IMR-90 (cell line): Measurements from ENCODE around the gene LCN12. TPM values are rescaled to one million over a fixed set of nuclear protein-coding genes. Genes with fewer than 3 reads are reported as not detected.
A peak's percentile ranks its signal among the peaks of the same experiment; 100 is the strongest.

Experiments
- ATAC-seq: fragments of 200-7000 bp; cut with Tn5 transposase; 2 replicates; pipeline ENCODE4 v1.9.1; 2020; ENCODE audit warnings: low read depth, mild to moderate bottlenecking, moderate library complexity
- BruUV-seq: library from RNA; stranded (reverse); fragments of 400-500 nt; replicated peaks from 2 replicates; lab custom pipeline; 2021; lab: Mats Ljungman, UMichigan
- CTCF ChIA-PET: fragments of 300-600 bp; formaldehyde crosslinking; extraction: SDS; loops from one replicate; lab custom pipeline; 2021; ENCODE audit warnings: antibody characterized with exemption; lab: Yijun Ruan, JAX
- POLR2A ChIA-PET: fragments of 300-600 bp; sonication (Branson Sonifier 250); formaldehyde crosslinking; loops from one replicate; lab custom pipeline; 2022; ENCODE audit warnings: antibody characterized with exemption; ENCODE audit not compliant: unreplicated experiment; lab: Charles Lee
- DNase-seq: peaks from one replicate; pipeline ENCODE4 v3.0.0; 2013
- H2AFZ ChIP-seq: replicated peaks from 2 replicates; pipeline ENCODE3; 2013; ENCODE audit warnings: low read length, mild to moderate bottlenecking; ENCODE audit not compliant: poor library complexity
- H2AK5ac ChIP-seq: 2 replicates; pipeline ENCODE4 v1.6.1; 2013; ENCODE audit warnings: low read depth, low read length, inconsistent platforms
- H2AK9ac ChIP-seq: replicated peaks from 2 replicates; pipeline ENCODE3; 2013; ENCODE audit warnings: mild to moderate bottlenecking, low read depth, low read length, moderate library complexity; ENCODE audit not compliant: poor library complexity
- H2BK120ac ChIP-seq: 2 replicates; pipeline ENCODE4 v1.6.1; 2013; ENCODE audit warnings: low read depth, low read length, inconsistent platforms
- H2BK15ac ChIP-seq: 3 replicates; pipeline ENCODE4 v1.6.1; 2013; ENCODE audit warnings: low read depth, low read length, inconsistent platforms
- H2BK20ac ChIP-seq: 2 replicates; pipeline ENCODE4 v1.6.1; 2013; ENCODE audit warnings: low read depth, mild to moderate bottlenecking, inconsistent platforms, low read length, moderate library complexity
- H2BK5ac ChIP-seq: 2 replicates; pipeline ENCODE4 v1.6.1; 2013; ENCODE audit warnings: mild to moderate bottlenecking, low read depth, low read length, inconsistent platforms; ENCODE audit not compliant: poor library complexity, severe bottlenecking
- H3K14ac ChIP-seq: replicated peaks from 2 replicates; pipeline ENCODE4 v1.6.1; 2013; ENCODE audit warnings: low read depth, low read length, inconsistent platforms
- H3K18ac ChIP-seq: 2 replicates; pipeline ENCODE4 v1.6.1; 2013; ENCODE audit warnings: low read depth, low read length, control low read depth
- H3K23ac ChIP-seq: 2 replicates; pipeline ENCODE4 v1.6.1; 2013; ENCODE audit warnings: low read depth, low read length, inconsistent platforms
- H3K27ac ChIP-seq: 2 replicates; pipeline ENCODE4 v1.5.1; 2013; ENCODE audit warnings: mild to moderate bottlenecking, control low read depth, low read length; ENCODE audit not compliant: insufficient read depth
- H3K27me3 ChIP-seq: 2 replicates; pipeline ENCODE4 v1.6.1; 2013; ENCODE audit warnings: low read length; ENCODE audit not compliant: control insufficient read depth, insufficient read depth
- H3K36me3 ChIP-seq: 2 replicates; pipeline ENCODE4 v1.6.1; 2013; ENCODE audit warnings: low read length, mixed read lengths; ENCODE audit not compliant: control insufficient read depth, insufficient read depth
- H3K4ac ChIP-seq: 2 replicates; pipeline ENCODE4 v1.6.1; 2013; ENCODE audit warnings: low read depth, low read length, inconsistent platforms
- H3K4me1 ChIP-seq: 2 replicates; pipeline ENCODE4 v1.6.1; 2013; ENCODE audit warnings: low read length, mixed read lengths; ENCODE audit not compliant: control insufficient read depth, insufficient read depth
- H3K4me2 ChIP-seq: 2 replicates; pipeline ENCODE4 v1.6.1; 2013; ENCODE audit warnings: low read depth, mild to moderate bottlenecking, control low read depth, low read length, moderate library complexity
- H3K4me3 ChIP-seq: 2 replicates; pipeline ENCODE4 v1.5.1; 2013; ENCODE audit warnings: low read depth, mild to moderate bottlenecking, control low read depth, low read length, moderate library complexity; ENCODE audit not compliant: insufficient read depth
- H3K56ac ChIP-seq: 2 replicates; pipeline ENCODE4 v1.6.1; 2013; ENCODE audit warnings: low read length, inconsistent platforms; ENCODE audit not compliant: insufficient read depth; ENCODE audit errors: extremely low read depth
- H3K79me1 ChIP-seq, 2 experiments: 2 replicates each; pipeline ENCODE4 v1.6.1; 2013; ENCODE audit warnings: low read length in 2 of 2, inconsistent platforms in 1 of 2, low read depth in 1 of 2
- H3K9ac ChIP-seq: 2 replicates; pipeline ENCODE4 v1.6.1; 2013; ENCODE audit warnings: low read depth, low read length, control low read depth
- H3K9me1 ChIP-seq: 2 replicates; pipeline ENCODE4 v1.6.1; 2013; ENCODE audit warnings: low read length, inconsistent platforms; ENCODE audit not compliant: insufficient read depth
- H3K9me3 ChIP-seq: 2 replicates; pipeline ENCODE4 v1.6.1; 2013; ENCODE audit warnings: low read length; ENCODE audit not compliant: control insufficient read depth, insufficient read depth
- H4K20me1 ChIP-seq: 2 replicates; pipeline ENCODE4 v1.6.1; 2013; ENCODE audit warnings: low read length, inconsistent platforms; ENCODE audit not compliant: insufficient read depth
- H4K5ac ChIP-seq: 2 replicates; pipeline ENCODE4 v1.6.1; 2013; ENCODE audit warnings: mild to moderate bottlenecking, low read depth, low read length, control low read depth
- H4K8ac ChIP-seq, 2 experiments: 2 replicates each; pipeline ENCODE4 v1.6.1; 2013; ENCODE audit warnings: low read depth in 2 of 2, low read length in 2 of 2, control low read depth in 1 of 2, inconsistent platforms in 1 of 2
- H4K91ac ChIP-seq: 2 replicates; pipeline ENCODE4 v1.6.1; 2013; ENCODE audit warnings: low read depth, low read length, inconsistent platforms; ENCODE audit not compliant: insufficient read depth
- MAFK ChIP-seq: IDR thresholded peaks from 2 replicates; pipeline ENCODE4 v1.6.1; 2012; ENCODE audit warnings: low read depth, low read length, improper control_type of control experiment
- MXI1 ChIP-seq: IDR thresholded peaks from 2 replicates; pipeline ENCODE4 v1.6.1; 2012; ENCODE audit warnings: low read depth, mild to moderate bottlenecking, low read length, moderate library complexity, borderline replicate concordance
- RAD21 ChIP-seq: IDR thresholded peaks from 2 replicates; pipeline ENCODE4 v1.6.1; 2012; ENCODE audit warnings: low read length, improper control_type of control experiment
- RCOR1 ChIP-seq: IDR thresholded peaks from 2 replicates; pipeline ENCODE4 v1.6.1; 2012; ENCODE audit warnings: mild to moderate bottlenecking, low read length, improper control_type of control experiment; ENCODE audit not compliant: insufficient replicate concordance
- WGBS, 2 experiments: methylation state at CpG; one replicate each; pipeline versions ENCODE4 v1.1.5 to v1.1.7; 2013; ENCODE audit warnings: missing lambda C conversion rate in 2 of 2; ENCODE audit not compliant: insufficient read length in 1 of 2; ENCODE audit errors: extremely low coverage in 2 of 2; 5-methylcytosine and 5-hydroxymethylcytosine counted together
- dilution Hi-C: fragments of 300-500 bp; cut with HindIII; formaldehyde crosslinking; loops from one replicate; pipeline ENCODE4 v1.14.3; 2018; ENCODE audit warnings: low sequenced_read_pairs; ENCODE audit not compliant: unreplicated experiment
- in situ Hi-C: fragments of 300-500 bp; cut with MboI; formaldehyde crosslinking; loops from 3 replicates; pipeline ENCODE4 v1.14.3; 2019; ENCODE audit warnings: low sequenced_read_pairs, inconsistent platforms, mixed read lengths
- intact Hi-C: fragments of 100-400 bp; cut with micrococcal nuclease; formaldehyde crosslinking; loops from 2 replicates; pipeline ENCODE4 v1.10.0; 2022
- polyA plus RNA-seq, 3 experiments: library from polyadenylated mRNA; depleted of rRNA; stranded (reverse); fragments of >200 nt; gene quantifications; 2 replicates each; pipeline ENCODE4 v1.2.3, GENCODE V29; 2012; ENCODE audit warnings: low replicate concordance in 1 of 3
- total RNA-seq: library from RNA; depleted of rRNA; stranded (reverse); fragments of >200 nt; gene quantifications from 2 replicates; pipeline ENCODE4 v1.2.3, GENCODE V29; 2012
- TF ChIP-seq, protein P1 (sequence below): fragments of 150-350 bp; IDR thresholded peaks from 2 replicates; pipeline ENCODE4 v1.6.1; 2017; ENCODE audit warnings: mild to moderate bottlenecking, antibody characterized with exemption, low read length, low read depth
- TF ChIP-seq, protein P2 (sequence below): fragments of 150-350 bp; IDR thresholded peaks from 2 replicates; pipeline ENCODE4 v1.6.1; 2016; ENCODE audit warnings: low read depth, mild to moderate bottlenecking, low read length, moderate library complexity, borderline replicate concordance

LCN12 gene
- total and polyA plus RNA-seq, 2 of the 4 experiments (the other 2 are of a cell fraction), result 0.12 TPM; not detected in 1

- no peaks in the 10 kb centered on the region for H3K9me3 ChIP-seq
- ChIA-PET POLR2A (no interaction called here), CTCF (interaction anchor here (1.0 kb wide), 1 partner anchor 60 kb away, joined by 3 read pairs; no protein-coding TSS in a partner anchor)
- intact Hi-C loops, result no loop called here
- WGBS, 2 experiments, result 59% methylated on average over 3 of the region's 17 CpGs; no CpG with 5 or more reads in 1 of the 2 experiments
- ATAC-seq (no peak), DNase-seq (no peak)
- H4K8ac ChIP-seq, result no peak overlapping the region
- no peak overlapping the region for H3K4ac ChIP-seq
- H3K23ac ChIP-seq, result no peak overlapping the region
- H2BK5ac ChIP-seq, result no peak overlapping the region
- H4K5ac ChIP-seq, result no peak overlapping the region
- no TSS peak for BruUV-seq
- dilution Hi-C loops, result no loop called here
- no peaks in the 10 kb centered on the region for H3K9me1 ChIP-seq
- no peaks in the 10 kb centered on the region for H4K20me1 ChIP-seq
- H2AK9ac ChIP-seq, result peak overlapping the region; percentile 42
- TF ChIP-seq RCOR1, result no peak
- no peak for TF ChIP-seq MAFK
- TF ChIP-seq MXI1, result no peak
- TF ChIP-seq, protein P1, sequence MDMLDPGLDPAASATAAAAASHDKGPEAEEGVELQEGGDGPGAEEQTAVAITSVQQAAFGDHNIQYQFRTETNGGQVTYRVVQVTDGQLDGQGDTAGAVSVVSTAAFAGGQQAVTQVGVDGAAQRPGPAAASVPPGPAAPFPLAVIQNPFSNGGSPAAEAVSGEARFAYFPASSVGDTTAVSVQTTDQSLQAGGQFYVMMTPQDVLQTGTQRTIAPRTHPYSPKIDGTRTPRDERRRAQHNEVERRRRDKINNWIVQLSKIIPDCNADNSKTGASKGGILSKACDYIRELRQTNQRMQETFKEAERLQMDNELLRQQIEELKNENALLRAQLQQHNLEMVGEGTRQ, result no peak
- TF ChIP-seq RAD21, result no peak
- TF ChIP-seq, protein P2, sequence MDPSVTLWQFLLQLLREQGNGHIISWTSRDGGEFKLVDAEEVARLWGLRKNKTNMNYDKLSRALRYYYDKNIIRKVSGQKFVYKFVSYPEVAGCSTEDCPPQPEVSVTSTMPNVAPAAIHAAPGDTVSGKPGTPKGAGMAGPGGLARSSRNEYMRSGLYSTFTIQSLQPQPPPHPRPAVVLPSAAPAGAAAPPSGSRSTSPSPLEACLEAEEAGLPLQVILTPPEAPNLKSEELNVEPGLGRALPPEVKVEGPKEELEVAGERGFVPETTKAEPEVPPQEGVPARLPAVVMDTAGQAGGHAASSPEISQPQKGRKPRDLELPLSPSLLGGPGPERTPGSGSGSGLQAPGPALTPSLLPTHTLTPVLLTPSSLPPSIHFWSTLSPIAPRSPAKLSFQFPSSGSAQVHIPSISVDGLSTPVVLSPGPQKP, result no peak
- H2BK15ac ChIP-seq, result no peak overlapping the region
- no peak overlapping the region for H3K27ac ChIP-seq
- no peaks in the 10 kb centered on the region for H3K36me3 ChIP-seq
- no peak overlapping the region for H2BK120ac ChIP-seq
- H2AFZ ChIP-seq, result no peak overlapping the region
- in situ Hi-C loops, result no loop called here
- no peak overlapping the region for H2AK5ac ChIP-seq
- no peak overlapping the region for H4K91ac ChIP-seq
- H3K14ac ChIP-seq, result no peak overlapping the region
- no peaks in the 10 kb centered on the region for H3K4me1 ChIP-seq
- peaks cover 22% of the 10 kb centered on the region for H3K27me3 ChIP-seq
- no peak overlapping the region for H2BK20ac ChIP-seq
- no peaks in the 10 kb centered on the region for H3K79me1 ChIP-seq
- H3K4me2 ChIP-seq, result no peak overlapping the region
- no peak overlapping the region for H3K4me3 ChIP-seq
- no peak overlapping the region for H3K56ac ChIP-seq
- no peak overlapping the region for H3K9ac ChIP-seq
- H3K18ac ChIP-seq, result no peak overlapping the region
Measured at GRCh38 chr9:136969150-136969549, 17.1 kb downstream of the LCN12 start.
